NCI-H748 treated with DMSO at 0.1 percent for 48 hours (cell line): ENCODE measurements around the gene IFT122.

Experiments used
- DNase-seq: peaks from one replicate; lab custom pipeline; 2025; lab: John Stamatoyannopoulos, UW

The IFT122 gene

DNA sequence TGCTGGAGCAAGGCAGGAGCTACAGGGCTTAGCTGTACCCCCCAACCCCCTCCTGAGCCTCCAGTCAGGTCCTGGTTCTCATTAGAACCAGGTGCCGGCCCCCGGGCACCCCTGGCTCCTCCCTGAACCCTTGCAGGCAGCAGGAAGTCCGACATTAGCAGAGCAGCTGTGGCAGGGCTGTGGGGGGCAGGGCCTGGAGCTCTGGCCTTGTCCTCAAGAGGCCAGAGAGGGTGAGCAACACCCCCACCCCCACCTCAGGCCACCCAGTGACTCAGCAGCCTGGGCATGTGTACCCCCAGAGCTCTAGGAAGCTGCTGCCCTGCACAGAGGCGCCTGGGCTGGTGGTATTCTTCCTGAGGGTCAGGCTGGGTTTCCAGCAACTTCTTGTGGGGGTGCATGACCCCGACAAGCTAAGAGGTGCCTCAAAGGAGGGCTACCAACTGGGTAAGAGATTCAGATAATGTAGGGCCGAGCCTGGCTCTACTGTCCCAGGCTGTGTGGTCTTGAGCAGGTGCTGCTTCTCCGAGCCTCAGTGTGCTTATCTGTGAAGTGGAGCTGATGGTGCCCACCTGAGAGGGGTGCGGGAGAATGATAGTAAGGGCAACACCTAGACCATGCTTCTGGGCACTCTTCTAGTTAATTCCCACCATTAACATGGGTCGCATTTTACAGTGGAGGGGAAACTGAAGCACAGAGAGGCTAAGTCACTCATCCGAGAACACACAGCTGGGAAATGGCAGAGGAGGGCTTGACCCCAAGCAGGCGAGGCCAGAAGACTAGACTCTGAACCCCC lies 118.9 kb downstream of the IFT122 start:
- no peak for DNase-seq

DNA sequence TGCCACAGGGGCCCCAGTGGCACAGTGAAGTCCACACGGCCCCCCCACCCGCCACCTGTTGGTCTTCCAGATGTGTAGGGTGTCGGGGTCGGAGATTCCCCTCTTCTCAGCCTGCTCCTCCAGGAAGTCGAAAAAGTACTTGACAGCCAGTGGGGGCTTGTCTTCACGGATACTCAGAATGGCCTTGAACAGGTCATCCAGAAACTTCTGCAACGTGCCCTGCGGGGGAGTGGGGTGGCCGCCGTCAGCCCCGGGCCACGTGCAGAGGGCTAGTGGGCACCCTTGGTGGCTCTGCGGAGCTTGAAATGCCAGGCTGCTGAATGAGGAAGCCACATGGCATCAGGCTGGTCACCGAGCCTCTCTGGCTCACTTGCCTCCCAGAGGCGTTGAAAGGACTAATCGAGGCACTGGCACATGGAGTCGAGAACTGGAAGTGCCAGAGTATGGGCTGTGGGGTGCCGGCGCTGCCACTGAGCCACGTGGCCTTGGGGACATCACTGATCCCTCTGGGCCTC lies 119.6 kb downstream of the IFT122 start:
- DNase-seq, result no peak

DNA sequence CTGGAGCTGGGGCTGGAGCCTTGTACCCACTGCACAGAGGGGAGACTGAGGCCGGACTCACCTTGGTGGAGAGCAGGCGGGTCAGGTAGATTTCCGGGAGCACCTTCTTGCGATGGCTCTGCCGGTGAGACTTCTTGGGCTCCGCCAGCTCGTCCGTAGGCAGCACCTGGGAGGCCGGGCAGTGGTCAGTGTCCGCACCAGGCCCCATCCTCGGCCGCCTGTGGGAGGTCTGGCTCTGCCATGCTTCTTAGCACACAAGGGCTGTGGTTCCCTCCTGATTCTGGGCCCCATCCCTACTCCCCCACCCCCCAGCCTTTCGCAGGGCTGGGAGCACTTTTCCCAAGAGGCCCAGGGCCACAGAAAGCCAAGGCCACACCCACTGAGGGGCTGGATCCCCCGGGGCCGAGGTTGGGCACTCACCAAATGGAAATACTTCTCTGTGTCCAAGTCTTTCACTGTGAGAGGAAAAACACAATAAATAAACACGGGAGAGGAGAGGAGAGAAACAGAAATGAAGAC lies 120.3 kb downstream of the IFT122 start:
- no peak for DNase-seq

DNA sequence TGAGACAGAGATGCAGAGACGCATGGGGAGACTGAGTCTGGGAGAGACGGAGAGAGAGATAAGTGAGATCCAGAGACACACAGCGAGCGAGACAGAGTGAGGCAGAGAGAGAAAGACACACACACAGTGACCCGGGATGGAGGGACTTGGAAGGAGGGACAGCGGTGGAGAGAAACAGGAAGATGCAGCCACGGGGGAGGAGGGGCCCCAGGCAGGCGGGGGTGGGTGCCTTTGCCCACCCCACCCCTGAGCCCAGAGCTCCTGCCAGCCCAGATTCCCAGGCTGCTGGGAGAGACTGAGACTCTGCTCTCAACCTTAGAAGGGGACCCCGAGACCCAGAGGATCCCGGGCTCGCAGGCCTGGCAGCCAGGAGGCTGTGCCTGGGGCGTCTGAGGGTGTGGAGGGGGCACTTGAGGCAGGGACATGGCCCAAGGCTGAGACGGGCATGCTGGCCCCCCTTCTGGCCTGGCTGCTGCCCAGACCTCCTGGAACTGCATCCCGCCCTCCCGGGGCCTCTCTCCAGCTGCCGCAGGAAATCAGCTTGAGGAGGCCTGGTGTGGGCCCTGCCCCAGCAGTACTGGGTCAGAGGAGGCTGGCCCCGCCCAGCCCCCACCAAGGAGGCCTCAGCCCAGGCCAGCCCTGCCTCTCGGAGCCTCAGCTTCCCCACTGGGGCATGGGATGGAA lies 121.0 kb downstream of the IFT122 start:
- DNase-seq, result no peak

DNA sequence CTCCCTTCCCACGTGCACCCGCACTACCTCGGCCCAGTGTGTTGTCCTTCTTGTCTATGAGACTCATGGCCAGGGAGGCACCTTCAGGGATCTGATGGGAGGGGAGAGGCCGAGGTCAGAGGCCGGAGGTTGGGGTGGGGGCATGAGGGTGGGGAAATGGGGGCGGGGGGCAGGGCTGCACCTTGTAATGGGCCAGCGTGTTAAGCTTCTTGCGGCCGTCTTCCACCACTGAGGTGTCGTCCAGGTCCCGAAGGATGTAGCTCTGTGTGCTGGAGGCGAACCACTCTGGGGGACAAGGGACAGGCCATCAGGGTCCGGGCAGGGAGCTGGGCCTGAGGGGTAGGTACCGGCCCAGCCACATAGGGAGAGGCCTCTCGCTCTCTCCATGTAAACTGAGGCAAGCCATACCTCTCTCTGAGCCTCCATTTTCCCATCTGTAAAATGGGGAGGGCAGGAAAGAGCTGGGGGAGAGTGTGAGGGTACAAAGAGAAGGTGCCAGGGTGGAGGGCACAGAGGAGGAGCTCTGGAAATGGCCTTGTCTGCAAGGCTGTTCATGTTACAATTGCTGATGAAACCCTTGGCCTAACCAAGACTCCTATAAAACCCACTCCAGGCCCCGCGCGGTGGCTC lies 121.7 kb downstream of the IFT122 start:
- DNase-seq, result no peak

DNA sequence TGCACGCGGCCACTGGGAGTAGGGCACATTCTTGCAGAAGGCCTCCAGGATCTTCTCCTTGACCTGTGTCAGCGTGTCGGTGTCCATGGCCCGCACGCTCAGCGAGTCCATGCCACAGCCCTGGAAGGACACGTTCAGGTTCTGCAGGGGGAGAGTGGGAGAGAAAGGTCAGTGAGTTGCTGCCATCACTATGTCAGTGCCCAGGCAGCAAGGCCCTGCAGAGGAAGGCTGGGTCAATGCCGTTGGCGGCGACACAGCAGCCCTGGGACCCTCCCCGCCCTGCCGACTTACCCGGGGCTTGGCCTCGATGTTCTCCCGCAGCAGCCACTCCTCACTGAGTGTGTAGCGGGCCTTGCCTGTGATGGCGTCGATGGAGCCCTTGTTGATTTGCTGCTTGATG lies 122.8 kb downstream of the IFT122 start:
- no peak for DNase-seq

DNA sequence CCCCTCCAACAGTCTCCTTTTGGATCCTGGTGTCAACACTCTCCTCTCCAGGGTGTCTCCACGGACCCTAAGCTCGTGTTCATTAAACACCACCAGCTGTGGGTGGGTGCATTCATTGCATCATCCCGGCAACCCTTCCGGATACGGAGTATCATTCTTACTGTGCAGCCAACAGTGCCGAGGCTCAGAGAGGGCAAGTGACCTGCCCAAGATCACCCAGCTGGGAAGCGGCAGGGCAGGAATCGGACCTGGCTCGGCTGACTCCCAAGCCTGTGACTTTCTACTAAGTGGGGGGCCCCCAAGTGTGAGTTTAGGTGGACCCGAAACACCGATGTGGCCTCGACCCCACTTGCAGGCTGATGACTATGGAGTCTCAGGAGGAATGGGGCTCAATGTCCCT lies 123.3 kb downstream of the IFT122 start:
- DNase-seq, result no peak

DNA sequence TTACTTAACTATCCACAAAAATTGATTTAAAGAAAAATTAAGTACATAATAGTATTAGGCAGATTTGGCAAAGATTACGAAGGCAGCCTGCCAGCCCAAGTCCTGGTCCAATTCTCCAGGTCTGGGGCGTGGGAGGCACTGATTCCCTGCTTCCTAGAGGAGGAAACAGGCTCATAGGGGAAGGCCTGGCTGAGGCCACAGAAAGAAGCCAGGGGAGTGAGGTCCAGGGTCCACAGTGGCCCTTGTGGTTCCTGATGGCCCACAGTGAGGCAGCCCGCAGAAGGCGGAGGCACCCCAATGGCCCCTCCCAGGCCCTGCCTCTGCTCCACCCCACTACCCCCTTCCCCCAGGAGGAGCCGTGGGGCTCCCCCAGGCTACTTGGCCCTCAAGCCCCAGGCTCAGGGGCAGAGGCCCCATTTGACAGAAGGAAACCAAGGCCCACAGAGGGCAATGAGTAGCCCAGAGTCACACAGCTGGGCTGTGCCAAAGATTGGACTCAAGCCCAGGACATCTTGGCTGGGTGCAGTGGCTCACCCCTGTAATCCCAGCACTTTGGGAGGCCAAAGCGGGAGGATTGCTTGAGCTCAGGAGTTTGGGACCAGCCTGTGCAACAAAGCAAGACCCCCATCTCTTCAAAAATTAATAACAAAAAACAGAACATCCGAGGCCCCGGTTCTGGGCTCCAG lies 124.0 kb downstream of the IFT122 start:
- DNase-seq, result no peak

DNA sequence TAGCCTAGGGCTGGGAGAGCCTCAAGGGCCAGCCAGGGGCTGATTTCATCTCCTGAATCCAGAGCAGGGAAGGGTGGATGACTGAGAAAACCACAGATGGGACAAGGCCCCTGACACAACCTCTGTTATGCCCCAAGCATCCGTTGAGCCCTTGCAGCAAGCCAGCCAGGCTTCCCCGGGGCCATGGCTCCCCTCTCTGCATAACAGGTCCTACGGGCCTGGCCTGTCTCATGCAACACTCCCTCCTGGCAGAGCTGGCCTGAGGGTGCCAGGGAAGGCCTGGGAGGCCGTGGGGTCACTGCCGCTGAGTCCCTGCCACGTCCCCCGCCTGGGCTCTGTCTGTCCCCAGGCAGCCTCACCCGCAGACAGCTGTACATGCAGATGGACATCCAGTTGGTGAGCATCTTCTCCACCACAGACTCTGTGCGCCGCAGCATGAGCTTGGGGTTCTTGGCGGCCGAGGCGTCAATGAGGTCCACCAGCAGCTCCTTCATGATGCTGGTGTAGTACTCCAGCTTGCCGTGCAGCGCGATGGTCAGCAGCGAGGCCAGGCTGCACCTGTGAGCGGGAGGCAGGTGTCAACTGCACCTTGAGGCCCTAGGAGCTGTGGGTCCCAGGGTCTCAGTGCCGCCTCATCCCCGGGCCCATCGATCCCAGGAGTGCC lies 125.1 kb downstream of the IFT122 start:
- DNase-seq, result no peak

DNA sequence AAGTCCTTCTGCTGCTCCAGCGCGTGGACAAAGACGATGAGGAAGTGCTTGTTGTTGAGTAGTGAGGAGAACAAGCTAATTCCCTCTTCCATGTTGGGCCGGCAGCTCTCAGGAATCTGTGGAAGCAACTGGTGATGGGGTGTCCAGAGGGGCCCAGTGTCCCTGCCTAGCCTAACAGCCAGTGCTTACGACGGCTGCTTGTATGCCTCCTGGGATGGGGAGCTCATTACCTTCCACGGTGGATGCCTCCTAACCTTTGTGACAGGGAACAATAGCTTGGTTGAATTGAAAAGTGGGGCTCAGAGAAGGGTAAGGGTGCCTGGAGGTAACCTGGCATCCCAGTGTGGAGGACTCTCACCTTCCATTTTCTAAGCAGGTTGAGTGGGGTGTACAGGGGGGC lies 125.9 kb downstream of the IFT122 start:
- DNase-seq, result no peak

DNA sequence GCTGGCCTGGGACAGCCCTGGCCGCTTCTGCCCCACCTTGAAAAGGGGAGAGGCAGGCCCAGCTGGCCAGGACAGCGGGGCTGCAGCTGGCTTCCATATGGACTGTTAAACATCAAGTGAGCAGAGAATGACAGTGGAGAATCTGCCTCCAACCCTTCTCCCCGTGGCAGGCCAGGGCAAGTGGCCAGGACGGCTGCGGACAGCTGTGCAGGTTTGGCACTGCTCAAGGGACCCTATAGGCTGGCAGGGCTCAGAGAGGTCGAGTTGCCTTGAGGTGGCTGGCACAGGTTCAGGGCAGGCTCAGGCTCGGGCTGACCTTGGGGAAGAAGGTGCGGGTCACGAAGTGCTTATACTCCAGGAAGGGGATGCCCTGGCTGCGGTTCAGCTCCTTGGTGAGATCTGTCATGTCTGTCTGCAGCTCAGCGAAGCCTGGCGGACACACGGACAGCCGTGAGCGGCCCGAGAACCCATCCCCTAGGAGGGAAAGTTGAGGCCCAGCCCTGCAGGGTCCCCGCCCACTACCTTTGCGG lies 127.2 kb downstream of the IFT122 start:
- DNase-seq, result no peak

DNA sequence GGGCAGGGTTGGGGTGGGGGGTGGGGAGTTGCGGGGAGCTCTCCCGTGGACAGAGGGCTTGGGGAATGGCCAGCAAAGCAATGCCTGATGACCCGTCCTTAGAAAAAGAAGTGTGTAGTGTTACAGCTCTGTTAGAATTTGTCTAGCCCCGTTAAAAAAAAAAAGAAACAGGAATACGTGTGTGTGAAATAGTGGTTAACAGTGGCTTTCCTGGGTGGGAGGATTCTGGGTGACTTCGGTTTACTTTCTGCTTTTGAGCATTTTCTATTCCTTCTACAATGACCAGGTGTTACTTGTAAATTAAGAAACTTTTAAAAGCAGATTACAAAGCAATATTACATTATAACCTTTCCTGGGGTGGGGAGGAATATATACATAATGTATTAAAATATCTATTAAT lies 127.9 kb downstream of the IFT122 start:
- no peak for DNase-seq

DNA sequence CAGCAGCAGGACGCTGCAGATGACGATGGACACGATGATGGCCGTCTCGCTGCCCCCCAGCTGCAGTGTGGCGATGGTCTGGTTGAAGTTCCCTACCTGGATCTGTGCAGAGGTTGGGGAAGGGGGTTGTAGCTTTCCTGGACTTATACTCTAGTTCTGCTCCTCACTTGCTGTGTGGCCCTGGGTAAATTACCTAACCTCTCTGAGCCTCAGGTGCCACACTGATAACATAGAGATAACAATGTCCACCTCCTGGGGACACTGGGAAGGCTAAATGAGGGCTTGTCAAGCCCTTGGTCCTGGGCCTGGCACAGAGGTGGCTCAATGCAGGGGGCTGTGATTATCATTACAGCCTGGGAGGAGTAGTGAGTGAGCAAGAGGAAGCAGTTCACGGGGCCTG lies 129.8 kb downstream of the IFT122 start:
- DNase-seq, result no peak
